ENCODE results near the gene CERS2. TPM values are rescaled to one million over a fixed set of nuclear protein-coding genes. Genes with fewer than 3 reads are reported as not detected.

The CERS2 gene
- total RNA-seq, 4 donors from 2014 or later = 35.2 to 142 (median 101) TPM

GRCh38 chr1:150995896-150996295, 21.3 kb upstream of the CERS2 start:
- Histone ChIP-seq H3K27me3 (no peaks in the 10 kb centered on the region), H3K4me1 (peaks cover 0 to 7% (median 0%) of the 10 kb centered on the region in 4 donors), H3K27ac (peak overlapping the region; percentile 36 to 66 (median 49)), H3K4me3 (no peak overlapping the region), H3K36me3 (peaks cover 0 to 14% (median 6%) of the 10 kb centered on the region in 4 donors), H3K9me3 (no peaks in the 10 kb centered on the region)
- no peak for DNase-seq
- intact Hi-C loops (cut with DNase I; ENCODE audit: low total_unique reads) = no loop called here
- WGBS, 2 donors (ENCODE audit: low coverage in 1 of 2) = 25 to 39% methylated on average over 9 of the region's 9 CpGs
- TF ChIP-seq POLR2AphosphoS5 (IDR thresholded peaks at IDR 0.05) = no peak
- no peak for TF ChIP-seq EP300 (IDR thresholded peaks at IDR 0.05; ENCODE audit: low read depth)
- peak; percentile 86 to 91 (median 88) for TF ChIP-seq CTCF (IDR thresholded peaks at IDR 0.05)
- no peak for TF ChIP-seq POLR2A (IDR thresholded peaks at IDR 0.05)
- in situ Hi-C loops (cut with MboI; ENCODE audit: low pct_ligation_motif_present in 1 of 4, low pct_unique_long_range_greater_than_20kb in 1 of 4, low sequenced_read_pairs in 3 of 4) = loop anchor here in 1 of 4 donors (10.0 kb wide), 1 partner anchor 171 kb away; no protein-coding TSS in a partner anchor

- Histone ChIP-seq H3K4me3 (no peak overlapping the region), H3K36me3 (peaks cover 0 to 14% (median 6%) of the 10 kb centered on the region in 4 donors), H3K9me3 (no peaks in the 10 kb centered on the region), H3K4me1 (peaks cover 0 to 7% (median 0%) of the 10 kb centered on the region in 4 donors), H3K27me3 (no peaks in the 10 kb centered on the region), H3K27ac (peak overlapping the region; percentile 36 to 66 (median 49))
- 20 to 46% methylated on average over 1 to 4 of the region's 4 CpGs for WGBS, 2 donors (ENCODE audit: low coverage in 1 of 2)
- TF ChIP-seq POLR2A (IDR thresholded peaks at IDR 0.05) (no peak), CTCF (IDR thresholded peaks at IDR 0.05) (no peak)
- in situ Hi-C loops (cut with MboI; ENCODE audit: low pct_ligation_motif_present in 1 of 4, low pct_unique_long_range_greater_than_20kb in 1 of 4, low sequenced_read_pairs in 3 of 4) = loop anchor here in 1 of 4 donors (10.0 kb wide), 1 partner anchor 171 kb away; no protein-coding TSS in a partner anchor
- intact Hi-C loops (cut with DNase I; ENCODE audit: low total_unique reads) = no loop called here
- no peak for DNase-seq
Observed at GRCh38 chr1:150995460-150995859, 20.8 kb upstream of the CERS2 start.

GRCh38 chr1:150994248-150994647, 19.6 kb upstream of the CERS2 start:
- WGBS, 2 donors (ENCODE audit: low coverage in 1 of 2) = 81 to 100% methylated on average over 1 to 3 of the region's 3 CpGs
- no peaks in the 10 kb centered on the region for H3K9me3 ChIP-seq

GRCh38 chr1:150992626-150993025, 18.0 kb upstream of the CERS2 start:
- 69 to 72% methylated on average over 4 of the region's 4 CpGs for WGBS, 2 donors (ENCODE audit: low coverage in 1 of 2)
- in situ Hi-C loops (cut with MboI; ENCODE audit: low pct_ligation_motif_present in 1 of 4, low pct_unique_long_range_greater_than_20kb in 1 of 4, low sequenced_read_pairs in 3 of 4) = loop anchor here in 1 of 4 donors (10.0 kb wide), 1 partner anchor 168 kb away; no protein-coding TSS in a partner anchor
- intact Hi-C loops (cut with DNase I; ENCODE audit: low total_unique reads) = no loop called here
- Histone ChIP-seq H3K27ac (no peak overlapping the region), H3K9me3 (no peaks in the 10 kb centered on the region), H3K36me3 (peaks cover 0 to 6% (median 0%) of the 10 kb centered on the region in 4 donors), H3K27me3 (no peaks in the 10 kb centered on the region), H3K4me1 (peaks cover 0 to 7% (median 0%) of the 10 kb centered on the region in 4 donors), H3K4me3 (no peak overlapping the region)
- no peak for TF ChIP-seq POLR2A (IDR thresholded peaks at IDR 0.05)
- TF ChIP-seq EP300 (IDR thresholded peaks at IDR 0.05; ENCODE audit: low read depth) = no peak
- no peak for TF ChIP-seq POLR2AphosphoS5 (IDR thresholded peaks at IDR 0.05)
- TF ChIP-seq CTCF (IDR thresholded peaks at IDR 0.05) = no peak
- DNase-seq = no peak

More at GRCh38 chr1:150994248-150994647, 19.6 kb upstream of the CERS2 start:
- Histone ChIP-seq H3K27me3 (no peaks in the 10 kb centered on the region), H3K27ac (no peak overlapping the region), H3K36me3 (peaks cover 0 to 11% (median 4%) of the 10 kb centered on the region in 4 donors), H3K4me3 (no peak overlapping the region), H3K4me1 (peaks cover 0 to 7% (median 0%) of the 10 kb centered on the region in 4 donors)
- TF ChIP-seq POLR2A (IDR thresholded peaks at IDR 0.05) (no peak), EP300 (IDR thresholded peaks at IDR 0.05; ENCODE audit: low read depth) (no peak), POLR2AphosphoS5 (IDR thresholded peaks at IDR 0.05) (no peak), CTCF (IDR thresholded peaks at IDR 0.05) (no peak)
- in situ Hi-C loops (cut with MboI; ENCODE audit: low pct_ligation_motif_present in 1 of 4, low pct_unique_long_range_greater_than_20kb in 1 of 4, low sequenced_read_pairs in 3 of 4) (loop anchor here in 1 of 4 donors (10.0 kb wide), 1 partner anchor 169 kb away; no protein-coding TSS in a partner anchor), intact Hi-C loops (cut with DNase I; ENCODE audit: low total_unique reads) (no loop called here)
- DNase-seq = no peak

All from transverse colon (tissue), 4 donors.